ENCODE data around the gene DEFB113.

Gene DEFB113

GRCh38 chr6:49988900-49989299 lies 19.5 kb upstream of the DEFB113 start:
- Histone ChIP-seq H3K36me3 (replicated peaks in 1 of 2; ENCODE audit: control insufficient read depth in 2 of 2, insufficient read depth in 2 of 2, low read length in 2 of 2) (no peaks in the 10 kb centered on the region), H2BK12ac (ENCODE audit: low read length) (no peak overlapping the region), H2BK5ac (ENCODE audit: low read length) (no peak overlapping the region), H2BK15ac (ENCODE audit: low read length) (no peak overlapping the region), H3K9ac (ENCODE audit: low read depth, low read length, poor library complexity) (no peak overlapping the region), H3K23ac (ENCODE audit: low read depth, low read length, poor library complexity) (no peak overlapping the region), H3K4me3 (ENCODE audit: low read length in 2 of 2) (no peak overlapping the region), H3K18ac (ENCODE audit: low read length) (no peak overlapping the region), H3K4me2 (ENCODE audit: insufficient read depth, low read length, poor library complexity, severe bottlenecking) (no peak overlapping the region), H2AK5ac (ENCODE audit: low read depth, low read length) (no peak overlapping the region), H3K4ac (ENCODE audit: low read length) (no peak overlapping the region), H3K27me3 (ENCODE audit: control insufficient read depth in 3 of 3, insufficient read depth in 3 of 3, low read depth in 1 of 3, low read length in 3 of 3) (no peaks in the 10 kb centered on the region), H3K4me1 (ENCODE audit: control insufficient read depth in 2 of 2, insufficient read depth in 1 of 2, low read depth in 1 of 2, low read length in 2 of 2) (no peaks in the 10 kb centered on the region), H3K9me3 (replicated peaks in 1 of 2; ENCODE audit: control insufficient read depth in 2 of 2, insufficient read depth in 1 of 2, low read depth in 1 of 2, low read length in 2 of 2) (no peaks in the 10 kb centered on the region), H4K8ac (ENCODE audit: low read depth, low read length) (no peak overlapping the region), H3K27ac (replicated peaks; ENCODE audit: low read length) (no peak overlapping the region), H2BK120ac (ENCODE audit: low read depth, low read length) (no peak overlapping the region), H3K14ac (ENCODE audit: low read length) (no peak overlapping the region), H4K91ac (ENCODE audit: low read depth, low read length, poor library complexity) (no peak overlapping the region), H2AFZ (ENCODE audit: low read length) (no peak overlapping the region), H3K79me1 (ENCODE audit: low read depth, low read length) (no peaks in the 10 kb centered on the region)
- WGBS, 2 donors (ENCODE audit: extremely low coverage in 2 of 2, insufficient read length in 2 of 2, insufficient replicate concordance in 1 of 2) = no CpG with 5 or more reads among the region's 2 CpGs
- DNase-seq (ENCODE audit: low spot score) = no peak

GRCh38 chr6:49987749-49988148 lies 18.3 kb upstream of the DEFB113 start:
- DNase-seq (ENCODE audit: low spot score) = no peak
- H3K4ac ChIP-seq (ENCODE audit: low read length) = no peak overlapping the region
- no CpG with 5 or more reads among the region's 2 CpGs for WGBS, 2 donors (ENCODE audit: extremely low coverage in 2 of 2, insufficient read length in 2 of 2, insufficient replicate concordance in 1 of 2)
- H2BK5ac ChIP-seq (ENCODE audit: low read length) = no peak overlapping the region
- no peak overlapping the region for H4K91ac ChIP-seq (ENCODE audit: low read depth, low read length, poor library complexity)
- H3K4me2 ChIP-seq (ENCODE audit: insufficient read depth, low read length, poor library complexity, severe bottlenecking) = no peak overlapping the region
- no peak overlapping the region for H3K4me3 ChIP-seq (ENCODE audit: low read length in 2 of 2)
- H2BK12ac ChIP-seq (ENCODE audit: low read length) = no peak overlapping the region
- no peaks in the 10 kb centered on the region for H3K4me1 ChIP-seq (ENCODE audit: control insufficient read depth in 2 of 2, insufficient read depth in 1 of 2, low read depth in 1 of 2, low read length in 2 of 2)
- H3K9ac ChIP-seq (ENCODE audit: low read depth, low read length, poor library complexity) = no peak overlapping the region
- H3K27me3 ChIP-seq (ENCODE audit: control insufficient read depth in 3 of 3, insufficient read depth in 3 of 3, low read depth in 1 of 3, low read length in 3 of 3) = no peaks in the 10 kb centered on the region
- H3K23ac ChIP-seq (ENCODE audit: low read depth, low read length, poor library complexity) = no peak overlapping the region
- H3K36me3 ChIP-seq (replicated peaks in 1 of 2; ENCODE audit: control insufficient read depth in 2 of 2, insufficient read depth in 2 of 2, low read length in 2 of 2) = no peaks in the 10 kb centered on the region
- H2AFZ ChIP-seq (ENCODE audit: low read length) = no peak overlapping the region
- no peak overlapping the region for H3K14ac ChIP-seq (ENCODE audit: low read length)
- no peak overlapping the region for H2BK120ac ChIP-seq (ENCODE audit: low read depth, low read length)
- no peaks in the 10 kb centered on the region for H3K79me1 ChIP-seq (ENCODE audit: low read depth, low read length)
- no peak overlapping the region for H2BK15ac ChIP-seq (ENCODE audit: low read length)
- no peak overlapping the region for H4K8ac ChIP-seq (ENCODE audit: low read depth, low read length)
- H3K18ac ChIP-seq (ENCODE audit: low read length) = no peak overlapping the region
- H2AK5ac ChIP-seq (ENCODE audit: low read depth, low read length) = no peak overlapping the region
- H3K27ac ChIP-seq (replicated peaks; ENCODE audit: low read length) = no peak overlapping the region
- no peaks in the 10 kb centered on the region for H3K9me3 ChIP-seq (replicated peaks in 1 of 2; ENCODE audit: control insufficient read depth in 2 of 2, insufficient read depth in 1 of 2, low read depth in 1 of 2, low read length in 2 of 2)

GRCh38 chr6:49986551-49986950 lies 17.1 kb upstream of the DEFB113 start:
- no peak overlapping the region for H3K4me2 ChIP-seq (ENCODE audit: insufficient read depth, low read length, poor library complexity, severe bottlenecking)
- no peak overlapping the region for H3K23ac ChIP-seq (ENCODE audit: low read depth, low read length, poor library complexity)
- no CpG with 5 or more reads among the region's 1 CpG for WGBS, 2 donors (ENCODE audit: extremely low coverage in 2 of 2, insufficient read length in 2 of 2, insufficient replicate concordance in 1 of 2)
- no peak overlapping the region for H3K14ac ChIP-seq (ENCODE audit: low read length)
- no peaks in the 10 kb centered on the region for H3K27me3 ChIP-seq (ENCODE audit: control insufficient read depth in 3 of 3, insufficient read depth in 3 of 3, low read depth in 1 of 3, low read length in 3 of 3)
- H3K79me1 ChIP-seq (ENCODE audit: low read depth, low read length) = no peaks in the 10 kb centered on the region
- DNase-seq (ENCODE audit: low spot score) = no peak
- no peak overlapping the region for H3K4me3 ChIP-seq (ENCODE audit: low read length in 2 of 2)
- no peaks in the 10 kb centered on the region for H3K9me3 ChIP-seq (replicated peaks in 1 of 2; ENCODE audit: control insufficient read depth in 2 of 2, insufficient read depth in 1 of 2, low read depth in 1 of 2, low read length in 2 of 2)
- no peak overlapping the region for H4K91ac ChIP-seq (ENCODE audit: low read depth, low read length, poor library complexity)
- H3K27ac ChIP-seq (replicated peaks; ENCODE audit: low read length) = no peak overlapping the region
- H3K36me3 ChIP-seq (replicated peaks in 1 of 2; ENCODE audit: control insufficient read depth in 2 of 2, insufficient read depth in 2 of 2, low read length in 2 of 2) = no peaks in the 10 kb centered on the region
- H3K4me1 ChIP-seq (ENCODE audit: control insufficient read depth in 2 of 2, insufficient read depth in 1 of 2, low read depth in 1 of 2, low read length in 2 of 2) = no peaks in the 10 kb centered on the region
- H3K18ac ChIP-seq (ENCODE audit: low read length) = no peak overlapping the region
- H2AK5ac ChIP-seq (ENCODE audit: low read depth, low read length) = no peak overlapping the region
- no peak overlapping the region for H2BK120ac ChIP-seq (ENCODE audit: low read depth, low read length)
- H4K8ac ChIP-seq (ENCODE audit: low read depth, low read length) = no peak overlapping the region
- no peak overlapping the region for H2BK12ac ChIP-seq (ENCODE audit: low read length)
- no peak overlapping the region for H3K4ac ChIP-seq (ENCODE audit: low read length)
- no peak overlapping the region for H2BK15ac ChIP-seq (ENCODE audit: low read length)
- no peak overlapping the region for H2AFZ ChIP-seq (ENCODE audit: low read length)
- no peak overlapping the region for H2BK5ac ChIP-seq (ENCODE audit: low read length)
- no peak overlapping the region for H3K9ac ChIP-seq (ENCODE audit: low read depth, low read length, poor library complexity)

- Histone ChIP-seq H3K4me3 (ENCODE audit: low read length in 2 of 2) (no peak overlapping the region), H2AFZ (ENCODE audit: low read length) (no peak overlapping the region), H3K14ac (ENCODE audit: low read length) (no peak overlapping the region), H2AK5ac (ENCODE audit: low read depth, low read length) (no peak overlapping the region), H3K4ac (ENCODE audit: low read length) (no peak overlapping the region), H2BK120ac (ENCODE audit: low read depth, low read length) (no peak overlapping the region), H3K36me3 (replicated peaks in 1 of 2; ENCODE audit: control insufficient read depth in 2 of 2, insufficient read depth in 2 of 2, low read length in 2 of 2) (no peaks in the 10 kb centered on the region), H3K27ac (replicated peaks; ENCODE audit: low read length) (no peak overlapping the region), H3K9ac (ENCODE audit: low read depth, low read length, poor library complexity) (no peak overlapping the region), H2BK5ac (ENCODE audit: low read length) (no peak overlapping the region), H3K23ac (ENCODE audit: low read depth, low read length, poor library complexity) (no peak overlapping the region), H4K8ac (ENCODE audit: low read depth, low read length) (no peak overlapping the region), H3K18ac (ENCODE audit: low read length) (no peak overlapping the region), H3K79me1 (ENCODE audit: low read depth, low read length) (no peaks in the 10 kb centered on the region), H2BK12ac (ENCODE audit: low read length) (no peak overlapping the region), H3K4me1 (ENCODE audit: control insufficient read depth in 2 of 2, insufficient read depth in 1 of 2, low read depth in 1 of 2, low read length in 2 of 2) (no peaks in the 10 kb centered on the region), H2BK15ac (ENCODE audit: low read length) (no peak overlapping the region), H3K27me3 (ENCODE audit: control insufficient read depth in 3 of 3, insufficient read depth in 3 of 3, low read depth in 1 of 3, low read length in 3 of 3) (no peaks in the 10 kb centered on the region), H3K9me3 (replicated peaks in 1 of 2; ENCODE audit: control insufficient read depth in 2 of 2, insufficient read depth in 1 of 2, low read depth in 1 of 2, low read length in 2 of 2) (no peaks in the 10 kb centered on the region), H3K4me2 (ENCODE audit: insufficient read depth, low read length, poor library complexity, severe bottlenecking) (no peak overlapping the region), H4K91ac (ENCODE audit: low read depth, low read length, poor library complexity) (no peak overlapping the region)
- WGBS, 2 donors (ENCODE audit: extremely low coverage in 2 of 2, insufficient read length in 2 of 2, insufficient replicate concordance in 1 of 2) = no CpG with 5 or more reads among the region's 2 CpGs
- no peak for DNase-seq (ENCODE audit: low spot score)
Observed at GRCh38 chr6:49982046-49982445, 12.6 kb upstream of the DEFB113 start.
